GM21390 (cell line): ENCODE measurements around the gene ZFP36L2.
A peak's percentile ranks its signal among the peaks of the same experiment; 100 is the strongest.

Source experiments
- ATAC-seq: cut with Tn5 transposase; IDR thresholded peaks from one replicate; pipeline ENCODE4 v1.9.1; 2021; ENCODE audit not compliant: unreplicated experiment

Gene ZFP36L2

DNA sequence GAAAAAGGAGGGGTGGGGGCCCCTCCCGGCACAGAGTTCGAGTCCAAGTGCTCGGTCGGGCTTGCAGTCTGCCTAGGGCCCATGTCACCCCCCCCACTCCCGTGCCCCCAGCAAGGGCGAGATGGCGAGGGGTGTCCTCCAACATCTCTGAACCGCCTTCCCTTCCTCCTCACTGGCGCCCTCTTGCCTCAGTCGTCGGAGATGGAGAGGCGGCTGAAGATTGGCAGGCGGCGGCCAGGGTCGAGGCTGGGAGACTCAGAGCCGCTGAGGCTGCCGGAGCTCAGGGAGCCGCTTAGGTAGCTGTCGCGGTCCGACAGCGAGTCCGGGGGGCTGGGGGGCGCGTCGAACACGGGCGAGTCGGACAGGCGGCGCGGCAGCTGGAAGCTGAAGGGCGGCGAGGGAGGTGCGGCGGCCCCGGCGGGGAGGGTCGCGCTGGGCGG, 2.3 kb downstream of the ZFP36L2 start:
- ATAC-seq = no peak

- no peak for ATAC-seq
Observed at GRCh38 chr2:43223521-43224001, 2.8 kb downstream of the ZFP36L2 start.

DNA sequence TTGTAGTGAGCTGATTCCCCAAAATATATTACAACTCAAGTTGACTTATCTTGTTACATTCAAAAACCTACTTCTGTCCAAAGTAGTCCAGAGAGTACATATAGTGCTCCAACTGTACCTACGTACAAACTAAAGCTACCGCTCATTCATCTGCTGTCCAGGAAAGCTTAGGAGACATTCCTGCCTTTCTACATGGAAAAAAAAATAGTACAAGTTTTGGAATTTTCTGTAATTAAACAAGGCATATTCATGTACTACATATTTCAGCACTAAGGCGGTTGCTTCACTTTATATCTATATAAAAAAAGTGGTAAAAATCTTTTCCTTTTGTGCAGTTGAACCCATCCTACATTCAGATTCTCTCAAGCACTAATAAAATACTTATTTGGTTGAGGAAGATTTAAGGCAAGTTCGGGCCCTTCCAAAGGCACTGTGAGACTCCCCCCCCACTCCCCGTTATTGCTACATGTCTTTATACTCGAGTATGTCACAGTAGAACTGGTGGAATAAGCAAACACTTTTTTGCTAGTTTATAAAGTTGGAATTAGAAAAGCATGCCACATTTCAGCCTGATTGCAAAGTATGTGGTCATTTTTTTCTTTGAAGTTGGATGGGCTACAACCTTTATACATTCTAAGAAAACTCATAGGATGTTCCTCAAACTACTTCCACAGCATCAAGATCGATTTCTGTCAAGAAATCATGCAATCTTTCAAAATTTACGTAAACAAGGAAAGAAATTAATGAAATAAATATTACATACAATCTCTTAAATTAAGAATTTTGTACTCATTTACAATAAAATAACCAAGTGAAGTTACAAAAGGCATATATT, 3.7 kb downstream of the ZFP36L2 start:
- no peak for ATAC-seq

GRCh38 chr2:43221763-43222474, 4.5 kb downstream of the ZFP36L2 start:
- ATAC-seq = no peak

DNA sequence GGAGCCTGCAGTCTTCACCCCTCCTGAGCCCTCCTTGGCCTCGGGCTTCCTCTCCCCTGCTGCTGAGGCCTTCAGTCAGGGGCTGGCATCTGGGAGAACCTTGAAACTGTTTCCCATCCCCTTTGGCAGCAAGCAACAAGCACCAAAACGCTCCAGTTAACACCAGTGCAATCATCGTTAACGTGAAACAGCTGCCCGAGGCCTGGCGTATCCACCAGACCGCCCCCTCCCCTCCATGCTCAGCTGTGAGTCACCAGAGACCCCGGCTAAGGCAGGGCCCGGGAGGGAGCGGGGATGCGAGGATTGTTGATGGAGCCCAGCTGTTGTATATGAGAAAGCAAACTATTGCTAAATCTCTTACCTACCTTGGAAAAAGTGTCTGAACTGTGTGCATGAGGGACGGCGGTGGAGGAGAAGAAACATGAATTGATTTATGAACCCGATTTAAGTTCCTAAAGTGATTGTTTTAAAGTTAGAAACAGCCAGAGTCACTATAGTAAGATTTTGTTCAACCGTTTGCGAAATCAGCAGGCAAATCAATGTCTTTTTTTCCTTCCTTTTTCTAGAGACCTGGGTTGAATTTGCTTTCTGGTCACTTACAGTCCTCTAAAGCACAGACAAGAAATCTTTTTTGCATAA, 5.2 kb downstream of the ZFP36L2 start:
- no peak for ATAC-seq

- ATAC-seq = no peak
Observed at GRCh38 chr2:43220760-43221123, 5.7 kb downstream of the ZFP36L2 start.

DNA sequence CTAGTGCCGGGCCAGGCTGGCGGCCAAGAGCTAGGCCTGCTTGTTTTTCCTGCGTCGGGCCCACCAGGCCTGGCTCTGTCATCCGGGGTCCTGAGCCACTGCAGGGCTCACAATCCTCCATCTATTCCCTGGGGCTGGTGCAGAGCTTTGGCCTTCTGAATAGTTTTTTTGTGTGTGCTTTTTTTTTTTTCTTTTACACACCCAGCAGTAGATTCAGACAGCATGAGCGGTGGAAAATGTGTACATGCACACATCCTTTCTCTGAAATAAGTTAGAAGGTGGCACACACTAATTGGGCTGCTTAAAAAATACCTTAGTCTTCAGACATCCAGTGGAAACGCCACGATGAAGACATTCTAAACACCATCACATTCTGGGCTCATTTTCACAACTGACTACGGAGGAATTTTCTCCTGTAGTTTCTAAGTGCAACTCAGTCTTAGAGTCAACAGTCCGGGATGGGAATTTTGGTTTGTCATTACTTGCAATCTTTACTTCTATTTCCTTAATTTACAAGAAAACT, 6.1 kb downstream of the ZFP36L2 start:
- no peak for ATAC-seq

DNA sequence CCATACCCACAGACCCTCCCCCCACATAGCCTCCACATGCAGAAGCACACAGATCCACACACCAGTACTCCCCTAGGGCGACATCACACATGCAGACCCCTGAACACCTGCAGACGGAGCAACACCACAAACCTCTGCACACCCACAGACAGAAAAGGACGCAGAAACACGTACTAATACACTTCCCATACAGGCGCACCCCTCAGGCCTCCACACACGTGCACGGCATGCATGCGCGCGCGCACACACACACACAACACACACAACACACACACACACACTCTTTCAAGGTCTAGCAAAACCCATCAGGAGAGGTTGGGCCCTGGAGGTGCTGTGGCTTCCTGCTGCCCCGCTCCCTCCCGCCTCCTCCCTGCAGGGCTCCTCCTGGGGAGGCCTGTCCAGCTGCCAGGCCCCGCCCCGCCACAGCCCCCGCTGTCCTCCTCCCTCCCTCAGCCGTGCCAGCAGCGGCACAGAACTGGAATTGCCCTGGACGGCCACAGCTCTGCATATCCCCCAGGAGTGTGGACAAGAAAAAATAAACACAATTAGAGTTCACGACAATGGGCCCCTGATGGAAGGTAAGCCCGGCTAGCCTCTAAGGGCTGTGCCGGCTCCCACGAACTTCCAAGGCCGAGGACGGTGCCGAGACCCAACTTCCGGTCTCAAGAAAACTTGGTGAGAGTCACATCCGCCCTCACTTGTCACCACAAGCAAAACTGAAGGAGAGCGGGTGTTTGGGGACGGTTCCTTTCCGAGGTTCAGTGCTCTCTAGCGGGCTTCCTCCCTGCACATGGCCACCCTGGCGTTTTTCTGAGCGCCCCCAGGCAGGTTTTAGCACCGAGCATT, 6.8 kb downstream of the ZFP36L2 start:
- peak; percentile 52 for ATAC-seq

DNA sequence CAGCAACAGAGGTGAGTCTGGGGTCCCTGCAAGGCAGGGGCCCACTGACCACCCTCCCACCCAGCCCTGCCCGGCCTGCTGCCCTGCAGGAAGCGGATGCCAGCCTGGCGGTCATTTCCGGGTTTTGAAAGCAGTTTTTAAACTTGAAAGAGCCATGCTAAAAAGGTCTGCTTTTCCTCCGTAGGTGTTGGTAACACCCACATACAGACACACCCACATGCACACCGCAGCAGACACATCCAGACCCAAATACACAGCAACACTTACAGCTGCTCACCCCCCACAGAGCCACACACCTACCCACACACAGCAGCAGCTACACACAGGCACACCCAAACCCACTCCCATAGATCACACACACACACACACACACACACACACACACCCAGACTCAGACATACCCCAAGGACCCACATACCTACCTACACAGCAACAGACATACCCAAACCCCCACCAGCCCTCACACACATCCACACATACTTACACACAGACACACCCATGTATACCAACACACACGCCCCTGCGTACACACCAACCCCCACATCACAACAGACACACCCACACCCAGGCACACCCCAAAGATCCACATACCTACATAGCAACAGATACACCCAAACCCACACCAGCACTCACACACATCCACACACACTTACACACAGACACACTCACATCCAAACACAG, 7.6 kb downstream of the ZFP36L2 start:
- peak; percentile 31 for ATAC-seq

DNA sequence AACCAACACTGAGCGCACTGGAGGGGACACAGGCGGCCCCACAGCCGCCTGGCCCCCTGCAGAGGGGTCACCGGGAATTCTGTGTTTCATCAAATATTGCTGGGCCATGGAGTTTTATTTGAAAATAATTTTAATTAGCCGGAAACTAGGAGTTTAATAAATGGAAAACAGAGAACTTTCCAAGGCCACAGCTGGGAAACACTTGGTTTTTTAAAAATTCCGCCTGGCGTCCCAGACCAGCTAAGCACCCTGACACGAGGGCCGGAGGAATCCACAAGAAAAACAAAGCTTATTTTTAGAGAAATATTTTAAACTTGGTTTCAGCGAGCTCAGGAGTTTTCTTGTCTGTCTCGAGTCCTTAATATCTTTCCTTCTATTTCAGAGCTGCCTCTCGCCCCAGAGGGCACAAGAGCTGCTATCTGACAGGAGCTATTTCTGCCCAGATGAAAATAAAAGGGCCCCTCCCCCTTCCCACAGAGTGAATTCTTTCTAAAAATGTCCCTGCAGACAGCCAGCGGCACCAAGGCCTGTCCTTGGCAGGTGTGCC, 8.2 kb downstream of the ZFP36L2 start:
- ATAC-seq = no peak

DNA sequence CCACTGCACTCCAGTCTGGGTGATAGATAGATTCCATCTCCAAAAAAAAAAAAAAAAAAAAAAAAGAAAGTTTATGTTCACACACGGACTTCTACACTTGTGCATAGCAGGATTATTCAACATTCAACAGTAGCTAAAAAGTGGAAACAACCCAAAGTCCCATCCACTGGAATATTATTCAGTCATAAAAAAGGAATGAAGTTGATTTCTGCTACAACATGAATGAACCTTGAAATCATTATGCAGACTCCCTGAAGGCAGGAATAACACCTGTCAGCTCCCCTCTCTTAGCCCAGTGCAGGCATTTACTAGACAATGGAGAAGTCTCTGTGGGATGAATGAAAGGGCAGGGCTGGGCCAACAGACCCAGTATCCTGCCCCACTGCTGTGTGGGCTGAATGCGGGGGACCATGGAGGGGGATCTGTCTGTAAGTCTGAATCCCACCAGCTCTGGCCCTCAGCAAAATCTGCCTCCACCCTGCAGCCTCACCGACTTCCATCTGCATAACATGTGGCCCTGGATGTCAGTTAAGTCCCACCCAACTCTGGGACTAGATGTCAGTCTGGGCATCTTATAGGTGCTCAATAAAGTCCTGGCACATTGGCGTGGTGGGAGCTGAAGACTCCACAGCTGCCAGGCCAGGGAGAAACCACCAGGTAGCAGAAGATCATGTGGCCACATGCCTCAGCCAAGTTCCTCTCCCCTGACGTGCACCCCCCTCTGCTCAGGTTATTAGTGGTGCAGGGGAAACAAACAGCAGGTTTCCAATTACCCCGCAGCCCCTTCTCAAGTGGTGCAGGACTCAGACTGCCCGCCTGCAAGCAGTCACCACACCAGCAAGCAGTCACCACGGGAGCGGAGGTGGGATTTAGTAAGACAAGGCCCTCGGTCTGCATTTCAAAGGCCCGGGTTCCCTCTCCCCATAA, 8.9 kb downstream of the ZFP36L2 start:
- no peak for ATAC-seq

DNA sequence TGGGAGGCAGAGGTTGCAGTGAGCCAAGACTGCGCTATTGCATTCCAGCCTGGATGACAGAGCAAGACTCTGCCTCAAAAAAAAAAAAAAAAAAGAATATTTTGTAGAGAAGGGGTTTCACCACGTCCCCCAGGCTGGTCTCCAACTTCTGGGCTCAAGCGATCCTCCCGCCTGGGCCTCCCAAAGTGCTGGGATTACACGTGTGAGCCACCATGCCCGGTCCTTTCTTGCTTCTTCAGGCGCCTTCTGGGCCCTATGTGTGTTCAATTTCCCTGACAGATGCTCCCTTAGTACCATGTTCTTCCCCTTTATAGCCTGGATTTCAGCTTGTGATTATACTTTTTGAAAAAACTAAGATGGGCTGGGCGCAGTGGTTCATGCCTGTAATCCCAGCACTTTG, 9.8 kb downstream of the ZFP36L2 start:
- ATAC-seq = no peak

GRCh38 chr2:43215673-43216255, 10.6 kb downstream of the ZFP36L2 start:
- no peak for ATAC-seq

GRCh38 chr2:43214253-43214652, 12.2 kb downstream of the ZFP36L2 start:
- ATAC-seq = no peak

DNA sequence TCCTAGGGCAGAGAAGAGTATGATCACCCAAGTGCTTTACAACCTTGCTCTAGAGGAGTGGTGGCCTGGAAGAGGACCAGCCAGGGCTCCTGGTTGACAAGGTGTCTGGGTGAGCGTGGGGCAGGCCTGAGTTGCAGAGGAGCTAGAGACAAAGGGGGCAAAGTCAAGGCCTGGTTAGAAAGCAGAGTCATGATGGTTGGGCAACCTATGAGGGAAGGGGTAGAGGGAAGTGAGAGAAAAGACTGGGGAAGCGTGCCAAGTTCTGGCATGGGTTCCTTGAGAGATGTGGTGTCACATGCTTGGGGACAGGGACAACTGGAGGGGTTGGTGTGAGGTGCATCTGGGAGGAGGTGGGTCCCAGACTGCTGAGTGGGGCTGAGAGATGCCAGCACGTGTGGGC, 13.5 kb downstream of the ZFP36L2 start:
- ATAC-seq = no peak

- ATAC-seq = no peak
Observed at GRCh38 chr2:43212216-43212835, 14.1 kb downstream of the ZFP36L2 start.

DNA sequence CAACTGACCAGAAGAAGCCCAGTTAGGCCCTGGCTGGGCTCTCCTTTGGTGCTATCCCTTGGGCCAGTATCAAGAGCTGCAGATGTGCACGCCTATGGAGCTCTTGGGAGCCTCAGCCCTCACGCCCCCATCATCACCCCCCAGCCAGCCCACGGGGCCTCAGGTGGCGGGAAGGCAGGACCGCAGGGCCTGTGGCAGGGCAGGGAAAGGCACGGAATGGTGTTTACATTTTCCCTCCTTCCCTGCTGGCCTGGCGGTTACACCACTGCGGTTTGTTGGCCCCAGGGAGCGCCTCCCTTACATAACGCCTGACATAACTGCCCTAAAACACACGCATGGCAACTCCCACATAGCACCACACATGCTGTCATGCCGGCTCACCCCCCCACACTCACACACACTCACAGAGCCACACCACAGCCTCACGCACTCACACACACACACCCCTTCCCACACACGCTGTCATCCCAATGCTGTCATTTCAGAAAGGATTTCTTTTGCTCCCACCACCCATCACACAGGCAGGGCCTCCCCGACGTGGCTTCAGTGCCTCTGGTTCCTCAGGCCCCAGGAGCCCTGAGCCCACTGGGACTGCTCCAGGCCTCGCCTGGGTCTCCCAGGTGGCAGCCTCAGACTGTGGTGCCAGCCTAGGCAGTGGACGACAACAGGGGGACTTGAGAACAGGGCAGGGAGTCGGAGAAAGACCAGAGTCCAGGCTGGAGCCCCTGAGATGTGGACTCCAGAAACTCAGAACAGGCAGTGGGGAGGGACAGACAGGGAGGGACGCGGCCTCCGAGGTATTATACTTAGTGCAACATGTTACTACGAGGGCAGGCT, 15.7 kb downstream of the ZFP36L2 start:
- no peak for ATAC-seq
